Caki2 (cell line): ENCODE measurements around the gene NUDT15. TPM values are rescaled to one million over a fixed set of nuclear protein-coding genes. Genes with fewer than 3 reads are reported as not detected.
"Not testable (repeated sequence)": the region's sequence is repeated elsewhere in the genome, so short reads cannot be mapped to it uniquely, and the experiment has no call there.

Experiments
- DNase-seq: peaks from one replicate; pipeline ENCODE4 v3.0.0-alpha.2; 2015; ENCODE audit warnings: low read depth
- in situ Hi-C: cut with HindIII; loops from 2 replicates; pipeline ENCODE4 v1.10.0; 2016; ENCODE audit warnings: low sequenced_read_pairs, low pct_unique_long_range_greater_than_20kb, mixed read lengths
- total RNA-seq: library from RNA; depleted of rRNA; stranded (reverse); fragments of >200 nt; shearing (Covaris generic); gene quantifications from 2 replicates; pipeline ENCODE4 v1.2.3, GENCODE V29; 2014; ENCODE audit warnings: low replicate concordance

NUDT15 gene
- total RNA-seq, 1 experiment from 2014 or later: 18.1 TPM

DNA sequence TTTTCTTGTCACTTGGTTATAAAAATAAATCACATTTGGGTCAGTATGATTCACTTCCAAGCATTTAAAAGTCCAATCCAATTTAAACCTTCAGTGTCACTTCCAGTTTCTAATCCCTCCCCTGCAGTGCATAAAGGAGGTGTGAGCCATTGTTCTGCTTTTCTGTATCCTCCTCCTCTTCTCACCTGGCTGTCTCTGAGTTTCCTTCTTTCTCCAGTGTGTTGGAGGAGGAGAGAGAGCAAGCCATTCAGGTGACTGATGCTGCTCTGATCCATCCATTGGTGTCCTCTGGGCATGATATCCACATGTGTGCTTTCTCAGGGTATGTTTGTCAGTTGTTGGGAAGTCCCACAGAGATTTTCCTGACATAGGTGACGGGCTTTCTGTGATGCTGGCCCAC lies 1.2 kb downstream of the NUDT15 start:
- in situ Hi-C loops: no loop called here
- DNase-seq: peak; percentile 2

GRCh38 chr13:48040049-48040448 lies 2.5 kb downstream of the NUDT15 start:
- no peak for DNase-seq
- in situ Hi-C loops: no loop called here

DNA sequence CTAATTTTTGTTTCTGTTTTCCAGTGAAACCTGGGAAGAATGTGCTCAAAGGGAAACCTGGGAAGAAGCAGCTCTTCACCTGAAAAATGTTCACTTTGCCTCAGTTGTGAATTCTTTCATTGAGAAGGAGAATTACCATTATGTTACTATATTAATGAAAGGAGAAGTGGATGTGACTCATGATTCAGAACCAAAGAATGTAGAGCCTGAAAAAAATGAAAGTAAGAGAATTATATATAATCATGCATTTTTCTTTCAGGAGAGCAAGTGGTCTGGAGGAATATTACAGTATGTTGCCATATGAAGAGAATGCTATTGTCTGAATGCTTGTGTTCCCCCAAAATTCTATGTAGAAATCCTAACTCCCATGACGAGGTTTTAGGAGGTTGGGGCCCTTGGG lies 3.4 kb downstream of the NUDT15 start:
- in situ Hi-C loops: no loop called here
- no peak for DNase-seq

GRCh38 chr13:48042894-48043293 lies 5.4 kb downstream of the NUDT15 start:
- in situ Hi-C loops: no loop called here
- no peak for DNase-seq

GRCh38 chr13:48043789-48044503 lies 6.4 kb downstream of the NUDT15 start:
- DNase-seq: no peak
- in situ Hi-C loops: no loop called here

DNA sequence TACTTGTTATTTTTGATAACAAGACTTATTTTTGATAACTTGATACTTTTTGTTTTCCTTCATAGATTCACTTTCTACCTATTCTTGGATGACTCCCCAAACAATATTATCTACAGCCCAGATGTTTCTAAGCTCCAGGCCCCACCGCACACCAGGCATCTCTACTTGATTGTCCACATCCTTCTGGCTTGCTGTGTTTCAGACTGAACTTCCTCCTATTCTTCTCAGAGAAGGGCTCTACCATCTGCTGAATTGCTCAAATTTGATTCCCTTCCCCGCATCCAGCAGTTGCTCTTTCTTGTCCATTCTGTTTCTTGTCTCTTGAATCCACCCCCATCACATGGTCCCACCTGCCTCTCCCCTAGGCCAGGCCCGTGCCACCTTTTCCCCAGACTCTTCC lies 13.0 kb downstream of the NUDT15 start:
- no peak for DNase-seq
- in situ Hi-C loops: no loop called here

DNA sequence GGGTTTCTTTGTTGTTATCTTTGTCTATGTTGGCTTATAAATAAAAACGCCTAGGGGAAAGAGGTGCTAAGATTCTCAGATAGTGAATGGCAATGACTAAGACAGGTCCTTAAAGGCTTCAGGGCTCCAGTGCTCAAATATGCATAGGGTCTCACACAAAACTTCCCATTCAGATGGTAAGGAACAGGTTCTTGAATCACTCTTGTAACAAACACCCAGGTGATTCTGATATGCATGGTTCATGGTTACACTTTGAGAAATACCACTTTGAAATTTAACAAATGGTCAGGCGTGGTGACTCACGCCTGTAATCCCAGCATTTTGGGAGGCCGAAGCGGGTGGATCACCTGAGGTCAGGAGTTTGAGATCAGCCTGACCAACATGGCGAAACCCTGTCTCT lies 17.1 kb downstream of the NUDT15 start:
- in situ Hi-C loops: no loop called here

GRCh38 chr13:48055712-48056111 lies 18.2 kb downstream of the NUDT15 start:
- in situ Hi-C loops: no loop called here
- no peak for DNase-seq

More for the DNA sequence above, 17.1 kb downstream of the NUDT15 start:
- DNase-seq: no peak

DNA sequence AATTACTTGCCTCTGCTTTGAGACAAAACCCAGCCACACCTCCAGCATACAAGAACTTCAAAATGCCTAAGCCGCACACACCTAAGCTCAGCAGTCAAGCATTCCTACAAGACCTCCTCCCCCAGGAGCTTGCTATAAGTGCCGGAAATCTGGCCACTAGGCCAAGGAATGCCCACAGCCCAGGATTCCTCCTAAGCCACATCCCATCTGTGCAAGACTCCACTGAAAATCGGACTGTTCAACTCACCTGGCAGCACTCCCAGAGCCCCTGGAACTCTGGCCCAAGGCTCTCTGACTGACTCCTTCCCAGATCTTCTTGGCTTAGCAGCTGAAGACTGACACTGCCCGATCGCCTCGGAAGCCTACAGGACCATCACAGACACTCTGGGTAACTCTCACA lies 21.0 kb downstream of the NUDT15 start:
- in situ Hi-C loops, DNase-seq: not testable (repeated sequence)

DNA sequence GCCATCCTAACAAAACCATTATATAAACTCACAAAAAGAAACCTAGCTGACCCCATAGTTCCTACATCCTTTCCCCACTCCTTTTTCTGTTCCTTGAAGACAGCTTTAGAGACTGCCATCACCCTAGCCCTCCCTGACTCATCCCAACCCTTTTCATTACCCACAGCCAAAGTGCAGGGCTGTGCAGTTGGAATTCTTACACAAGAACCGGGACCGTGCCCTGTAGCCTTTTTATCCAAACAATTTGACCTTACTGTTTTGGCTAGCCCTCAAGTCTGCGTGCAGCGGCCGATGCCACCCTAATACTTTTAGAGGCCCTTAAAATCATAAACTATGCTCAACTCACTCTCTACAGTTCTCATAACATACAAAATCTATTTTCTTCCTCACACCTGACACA lies 22.4 kb downstream of the NUDT15 start:
- in situ Hi-C loops, DNase-seq: not testable (repeated sequence)

DNA sequence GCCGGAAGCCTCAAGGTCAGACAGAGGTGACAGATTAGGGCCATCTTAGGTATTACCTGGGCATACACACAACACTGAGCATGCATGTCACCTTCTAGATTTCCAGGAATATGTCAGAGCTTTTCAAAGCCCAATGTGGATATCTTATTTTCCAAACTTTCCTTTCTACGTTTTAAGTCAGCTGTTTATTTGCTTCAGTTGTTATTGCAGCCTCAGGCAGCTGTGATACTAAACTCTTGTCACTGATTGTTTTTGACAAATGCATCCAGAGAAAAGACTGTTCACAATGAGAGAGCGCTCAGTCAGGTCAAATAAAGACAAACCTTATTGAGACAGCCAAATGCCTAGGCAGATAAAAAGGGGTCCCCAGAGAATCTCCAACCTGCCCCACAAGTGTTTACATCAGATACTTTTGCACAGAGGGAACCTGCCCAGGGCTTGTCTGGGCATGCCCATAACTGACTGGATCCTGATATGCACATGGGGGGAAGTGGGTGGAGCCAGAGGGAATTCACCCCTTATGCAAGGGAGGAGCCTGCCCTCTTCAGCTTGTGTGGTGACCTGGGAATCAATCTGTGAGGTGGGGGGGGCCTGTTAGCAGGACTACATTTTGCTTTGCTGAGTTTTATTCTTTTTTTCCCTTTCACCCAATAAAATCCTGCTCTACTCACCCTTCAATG lies 28.9 kb downstream of the NUDT15 start:
- DNase-seq: peak; percentile 13
- in situ Hi-C loops: no loop called here

DNA sequence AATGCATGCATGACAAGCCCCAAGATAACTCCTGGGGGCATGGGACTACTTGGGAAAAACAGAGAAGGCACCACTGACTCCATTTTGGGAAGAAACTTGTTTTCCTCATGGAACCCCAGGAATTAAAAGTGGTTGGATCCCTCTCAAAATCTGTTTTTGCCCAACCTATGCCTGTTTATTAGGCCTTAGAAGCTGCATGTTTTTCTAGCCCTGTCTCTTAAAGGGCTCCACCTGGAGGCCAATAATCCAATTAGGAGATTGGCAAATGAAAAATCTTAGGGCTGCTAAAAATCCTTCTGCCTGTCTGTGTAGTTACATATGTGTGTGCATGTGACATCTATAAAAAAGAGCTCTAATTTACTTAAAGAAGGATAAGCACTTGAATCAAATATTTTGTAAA lies 30.5 kb downstream of the NUDT15 start:
- no peak for DNase-seq
- in situ Hi-C loops: no loop called here

- in situ Hi-C loops: no loop called here
- DNase-seq: no peak
Measured at GRCh38 chr13:48068952-48069351, 31.4 kb downstream of the NUDT15 start.

DNA sequence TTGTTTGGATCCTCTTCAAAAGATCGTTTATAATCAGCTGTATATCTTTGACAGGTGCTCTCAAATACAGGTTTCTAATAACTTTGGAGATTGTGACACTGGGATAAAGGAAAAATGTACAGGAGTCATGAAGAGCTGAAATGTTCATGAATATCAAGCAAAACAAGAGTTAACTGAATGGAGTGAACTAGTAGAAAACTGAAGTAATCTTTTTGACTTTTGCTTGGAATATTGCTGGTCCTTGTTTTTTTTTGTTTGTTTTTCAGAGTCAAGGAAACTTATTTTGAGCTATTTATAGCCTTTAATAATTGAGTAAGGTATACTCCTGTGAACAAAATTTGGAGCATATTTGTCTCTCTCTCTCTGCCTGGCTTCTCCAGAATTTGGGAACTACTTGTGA lies 32.0 kb downstream of the NUDT15 start:
- in situ Hi-C loops: no loop called here
- DNase-seq: peak; percentile 18

DNA sequence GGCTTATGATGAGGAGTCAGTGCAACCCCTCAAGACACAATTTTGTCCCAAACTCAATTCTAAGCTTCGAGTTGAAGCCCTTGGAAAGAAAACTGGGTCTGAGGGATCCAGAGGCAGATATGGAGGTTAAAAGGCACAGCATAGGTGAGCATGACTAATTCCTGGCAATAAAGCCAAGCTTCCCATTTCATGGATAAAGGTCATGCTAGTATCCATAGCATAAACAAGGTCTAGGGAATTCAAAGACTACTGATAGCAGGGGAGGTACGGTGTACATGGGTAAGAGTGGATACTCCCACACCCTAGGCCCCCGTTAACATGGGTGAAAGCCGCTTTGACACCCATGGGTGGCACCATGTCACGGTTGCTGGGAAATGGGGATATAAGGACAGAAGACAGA lies 33.4 kb downstream of the NUDT15 start:
- in situ Hi-C loops: no loop called here
- no peak for DNase-seq

GRCh38 chr13:48072304-48072703 lies 34.8 kb downstream of the NUDT15 start:
- in situ Hi-C loops: no loop called here
- DNase-seq: no peak

- in situ Hi-C loops: no loop called here
- DNase-seq: no peak
Measured at GRCh38 chr13:48072787-48073186, 35.3 kb downstream of the NUDT15 start.

DNA sequence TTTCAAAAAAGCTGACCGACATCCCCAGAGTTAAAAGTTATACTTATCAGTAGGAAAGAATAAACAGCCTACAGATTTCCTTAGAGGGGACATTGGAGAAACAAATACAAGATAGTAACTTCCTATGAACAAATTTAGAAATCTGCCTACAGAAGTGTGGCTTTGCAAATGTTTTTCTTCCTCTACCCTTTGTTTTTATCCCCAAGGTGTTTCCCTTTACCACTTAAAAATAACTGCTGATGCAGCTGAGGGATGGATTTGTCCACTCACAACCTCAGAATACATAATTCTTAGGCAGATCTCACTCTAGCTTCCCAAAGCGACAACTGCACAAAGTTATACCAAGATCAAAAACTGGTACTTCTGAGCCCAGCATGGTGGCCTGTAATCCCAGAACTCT lies 36.5 kb downstream of the NUDT15 start:
- no peak for DNase-seq

DNA sequence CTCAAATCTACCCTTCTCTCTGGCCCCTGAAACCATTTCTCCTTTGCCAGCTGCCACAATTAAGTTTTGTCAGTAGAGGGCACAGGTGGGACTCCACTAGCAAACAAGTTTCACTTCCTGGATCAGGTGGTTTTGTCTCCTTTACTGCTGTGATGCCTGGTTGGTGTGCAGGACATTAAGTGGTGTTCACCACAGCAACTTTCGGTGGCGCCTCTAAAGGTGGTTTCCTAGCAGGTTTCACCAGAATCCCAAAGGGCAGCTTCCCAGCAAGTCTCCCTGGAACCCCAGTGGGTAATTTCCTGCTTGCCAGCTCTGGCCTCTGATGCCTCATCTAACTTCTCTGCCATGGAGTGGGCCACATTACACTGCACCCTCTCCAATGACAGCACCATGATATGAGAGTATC lies 40.7 kb downstream of the NUDT15 start:
- no peak for DNase-seq
- in situ Hi-C loops: no loop called here

More for the DNA sequence above, 36.5 kb downstream of the NUDT15 start:
- in situ Hi-C loops: no loop called here

- in situ Hi-C loops: no loop called here
- DNase-seq: no peak
Measured at GRCh38 chr13:48081739-48082138, 44.2 kb downstream of the NUDT15 start.
